ENCODE data around the gene ATG7.

ATG7 gene

DNA sequence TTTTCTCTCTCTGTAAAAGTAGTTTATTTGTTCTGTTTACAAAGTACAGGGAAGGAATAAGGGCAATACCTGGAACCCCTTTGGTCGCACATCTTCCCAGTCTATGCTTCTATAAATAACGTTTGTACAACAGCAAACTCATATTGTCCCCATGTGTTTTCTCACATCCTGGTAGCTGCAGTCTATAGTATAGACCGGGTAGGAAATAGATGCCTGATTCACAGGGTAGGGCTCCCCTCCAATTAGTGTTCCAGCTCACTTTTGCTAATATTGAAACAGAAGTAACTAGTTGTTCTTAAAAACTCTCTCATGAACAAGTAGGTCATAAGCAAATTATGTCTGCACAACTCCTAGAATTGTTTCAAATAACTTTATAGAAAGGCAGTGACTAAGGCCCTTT lies 17.7 kb downstream of the ATG7 start:
- 0 out of 2 replicates have a peak, but pooled peaks cover 6% of the 10 kb centered on the region for H3F3A ChIP-seq (ENCODE audit: control insufficient read depth, insufficient read depth)
- peaks cover 17% of the 10 kb centered on the region for H3K79me2 ChIP-seq (ENCODE audit: control insufficient read depth, low read length)
- H3K27ac ChIP-seq (ENCODE audit: low read depth, low read length) = no peak overlapping the region
- no peaks in the 10 kb centered on the region for H4K20me1 ChIP-seq (ENCODE audit: control insufficient read depth, insufficient read depth, low read depth, low read length)
- H3K4me3 ChIP-seq (ENCODE audit: low read length) = no peak overlapping the region
- no peak overlapping the region for H3K4me2 ChIP-seq (ENCODE audit: low read length)
- no peaks in the 10 kb centered on the region for H3K27me3 ChIP-seq (ENCODE audit: control insufficient read depth, low read length)
- H3K9me2 ChIP-seq (replicated peaks; ENCODE audit: control insufficient read depth, low read length) = no peaks in the 10 kb centered on the region
- no peaks in the 10 kb centered on the region for H3K9me3 ChIP-seq (ENCODE audit: control insufficient read depth, insufficient read depth, low read length)
- H3K36me3 ChIP-seq (ENCODE audit: control insufficient read depth, low read length) = peaks cover 9% of the 10 kb centered on the region; the same call in 1 of the 2 replicates
- peaks cover 32% of the 10 kb centered on the region for H3K4me1 ChIP-seq (ENCODE audit: control insufficient read depth, low read length)
- TF ChIP-seq EZH2phosphoT487 (IDR thresholded peaks at IDR 0.05; ENCODE audit: borderline replicate concordance, low read length) (no peak), CTCF (IDR thresholded peaks at IDR 0.05; ENCODE audit: low read depth, low read length, poor library complexity, severe bottlenecking) (no peak)

GRCh38 chr3:11290743-11291680 lies 18.8 kb downstream of the ATG7 start:
- TF ChIP-seq EZH2phosphoT487 (IDR thresholded peaks at IDR 0.05; ENCODE audit: borderline replicate concordance, low read length) = no peak
- TF ChIP-seq CTCF (IDR thresholded peaks at IDR 0.05; ENCODE audit: low read depth, low read length, poor library complexity, severe bottlenecking) = no peak
- peaks cover 15% of the 10 kb centered on the region for H3K79me2 ChIP-seq (ENCODE audit: control insufficient read depth, low read length)
- H3K4me2 ChIP-seq (ENCODE audit: low read length) = no peak overlapping the region
- peaks cover 9% of the 10 kb centered on the region; the same call in 1 of the 2 replicates for H3K36me3 ChIP-seq (ENCODE audit: control insufficient read depth, low read length)
- H4K20me1 ChIP-seq (ENCODE audit: control insufficient read depth, insufficient read depth, low read depth, low read length) = no peaks in the 10 kb centered on the region
- no peak overlapping the region for H3K4me3 ChIP-seq (ENCODE audit: low read length)
- no peaks in the 10 kb centered on the region for H3K27me3 ChIP-seq (ENCODE audit: control insufficient read depth, low read length)
- no peaks in the 10 kb centered on the region for H3K9me3 ChIP-seq (ENCODE audit: control insufficient read depth, insufficient read depth, low read length)
- H3K4me1 ChIP-seq (ENCODE audit: control insufficient read depth, low read length) = peaks cover 32% of the 10 kb centered on the region
- H3K27ac ChIP-seq (ENCODE audit: low read depth, low read length) = no peak overlapping the region
- H3K9me2 ChIP-seq (replicated peaks; ENCODE audit: control insufficient read depth, low read length) = no peaks in the 10 kb centered on the region
- H3F3A ChIP-seq (ENCODE audit: control insufficient read depth, insufficient read depth) = 0 out of 2 replicates have a peak, but pooled peaks cover 6% of the 10 kb centered on the region

- H3K27me3 ChIP-seq (ENCODE audit: control insufficient read depth, low read length) = no peaks in the 10 kb centered on the region
- H3K9me2 ChIP-seq (replicated peaks; ENCODE audit: control insufficient read depth, low read length) = no peaks in the 10 kb centered on the region
- no peaks in the 10 kb centered on the region for H4K20me1 ChIP-seq (ENCODE audit: control insufficient read depth, insufficient read depth, low read depth, low read length)
- no peak overlapping the region for H3K4me3 ChIP-seq (ENCODE audit: low read length)
- H3K4me1 ChIP-seq (ENCODE audit: control insufficient read depth, low read length) = peaks cover 32% of the 10 kb centered on the region
- peaks cover 13% of the 10 kb centered on the region for H3K79me2 ChIP-seq (ENCODE audit: control insufficient read depth, low read length)
- no peak for TF ChIP-seq EZH2phosphoT487 (IDR thresholded peaks at IDR 0.05; ENCODE audit: borderline replicate concordance, low read length)
- TF ChIP-seq CTCF (IDR thresholded peaks at IDR 0.05; ENCODE audit: low read depth, low read length, poor library complexity, severe bottlenecking) = no peak
- peaks cover 9% of the 10 kb centered on the region; the same call in 1 of the 2 replicates for H3K36me3 ChIP-seq (ENCODE audit: control insufficient read depth, low read length)
- no peak overlapping the region for H3K4me2 ChIP-seq (ENCODE audit: low read length)
- H3K27ac ChIP-seq (ENCODE audit: low read depth, low read length) = no peak overlapping the region
- H3K9me3 ChIP-seq (ENCODE audit: control insufficient read depth, insufficient read depth, low read length) = no peaks in the 10 kb centered on the region
- H3F3A ChIP-seq (ENCODE audit: control insufficient read depth, insufficient read depth) = 0 out of 2 replicates have a peak, but pooled peaks cover 6% of the 10 kb centered on the region
These were observed 19.6 kb downstream of the ATG7 start for GRCh38 chr3:11291808-11292207.

Data from DOHH2 (cell line).